HepG2 (cell line): ENCODE measurements around the gene CLEC3B. TPM values are rescaled to one million over a fixed set of nuclear protein-coding genes. Genes with fewer than 3 reads are reported as not detected.

Source experiments
- ATAC-seq: fragments of 200-7000 bp; cut with Tn5 transposase; 3 replicates; pipeline ENCODE4 v1.9.1; 2020; ENCODE audit warnings: mild to moderate bottlenecking, moderate library complexity
- BruUV-seq: library from RNA; stranded (reverse); fragments of 400-500 nt; replicated peaks from 2 replicates; lab custom pipeline; 2021; lab: Mats Ljungman, UMichigan
- CTCF ChIA-PET: fragments of 300-600 bp; formaldehyde crosslinking; extraction: SDS; loops from one replicate; lab custom pipeline; 2021; ENCODE audit warnings: low total read pairs, inconsistent platforms, low intra/inter-chr PET ratio; lab: Yijun Ruan, JAX
- POLR2A ChIA-PET: fragments of 350-600 bp; sonication (Branson Sonifier 250); formaldehyde crosslinking; loops from one replicate; lab custom pipeline; 2020; ENCODE audit warnings: antibody characterized with exemption, inconsistent platforms; lab: Yijun Ruan, JAX
- DNase-seq: peaks from one replicate; pipeline ENCODE4 v3.0.0-alpha.2; 2015; ENCODE audit warnings: low spot score
- FAIRE-seq: peaks from 3 replicates; lab custom pipeline; 2011; peaks lifted over from hg19 to GRCh38; lab: Jason Lieb, UNC
- H2AFZ ChIP-seq: one replicate; pipeline ENCODE4 v1.6.1; 2011; ENCODE audit warnings: low read length, inconsistent platforms
- H3K27ac ChIP-seq: fragments of 300-600 bp; 3 replicates; pipeline ENCODE4 v1.8.0; 2011; ENCODE audit warnings: mixed run types, mild to moderate bottlenecking, mixed read lengths, low read length, inconsistent platforms; ENCODE audit not compliant: insufficient read depth; ENCODE audit errors: extremely low read length
- H3K27me3 ChIP-seq, 2 experiments: fragments of 200-600 bp in 1 of 2; 2 replicates in 1 of 2; 3 replicates in 1 of 2; pipeline versions ENCODE4 v1.6.0 to v1.8.0; 2011; ENCODE audit warnings: low read length in 2 of 2, mild to moderate bottlenecking in 2 of 2, moderate library complexity in 2 of 2, inconsistent platforms in 1 of 2; ENCODE audit not compliant: insufficient read depth in 2 of 2, control insufficient read depth in 1 of 2
- H3K36me3 ChIP-seq, 2 experiments: fragments of 200-600 bp in 1 of 2; replicated peaks in 1 of 2; 2 replicates in 1 of 2; 3 replicates in 1 of 2; pipeline versions ENCODE4 v1.5.1 to v1.8.0; 2011; ENCODE audit warnings: low read length in 2 of 2, inconsistent platforms in 1 of 2; ENCODE audit not compliant: insufficient read depth in 2 of 2, control insufficient read depth in 1 of 2
- H3K4me1 ChIP-seq: 2 replicates; pipeline ENCODE4 v1.5.1; 2012; ENCODE audit warnings: low read length, inconsistent platforms; ENCODE audit not compliant: insufficient read depth
- H3K4me2 ChIP-seq: 2 replicates; pipeline ENCODE4 v1.6.0; 2011; ENCODE audit warnings: low read depth, low read length, inconsistent platforms
- H3K4me3 ChIP-seq, 3 experiments: fragments of 200-600 bp in 1 of 3; sonication (generic), shearing (Covaris generic) in 1 of 3; replicated peaks in 1 of 3; 2 replicates each; pipeline ENCODE4 v1.5.1; 2011 to 2016; ENCODE audit warnings: low read length in 3 of 3, inconsistent platforms in 2 of 3, low read depth in 2 of 3, mild to moderate bottlenecking in 2 of 3, control low read depth in 1 of 3, mixed read lengths in 1 of 3; ENCODE audit not compliant: insufficient read depth in 1 of 3
- H3K79me2 ChIP-seq: one replicate; pipeline ENCODE4 v1.6.1; 2011; ENCODE audit warnings: low read length, inconsistent platforms; ENCODE audit not compliant: insufficient read depth
- H3K9ac ChIP-seq: 2 replicates; pipeline ENCODE4 v1.6.0; 2011; ENCODE audit warnings: mild to moderate bottlenecking, low read depth, low read length, inconsistent platforms; ENCODE audit not compliant: insufficient read depth
- H3K9me3 ChIP-seq: 2 replicates; pipeline ENCODE4 v1.5.1; 2012; ENCODE audit warnings: mild to moderate bottlenecking, low read length
- H4K20me1 ChIP-seq: 2 replicates; pipeline ENCODE4 v1.6.0; 2011; ENCODE audit warnings: inconsistent platforms, mild to moderate bottlenecking, low read length, moderate library complexity; ENCODE audit not compliant: insufficient read depth
- JUN ChIP-seq: sonication (generic); formaldehyde crosslinking; IDR thresholded peaks from 2 replicates; pipeline ENCODE4 v1.4.0; 2020; ENCODE audit warnings: mild to moderate bottlenecking, missing genetic modification reagents
- KAT2B ChIP-seq: fragments of 150-350 bp; IDR thresholded peaks from 2 replicates; pipeline ENCODE4 v1.6.1; 2014; ENCODE audit warnings: low read depth, low read length, borderline replicate concordance
- KMT2A ChIP-seq: sonication (generic); formaldehyde crosslinking; IDR thresholded peaks from 2 replicates; pipeline ENCODE4 v1.4.0; 2020; ENCODE audit warnings: missing genetic modification reagents
- MEF2D ChIP-seq: sonication (generic); formaldehyde crosslinking; IDR thresholded peaks from 2 replicates; pipeline ENCODE4 v1.5.1; 2020; ENCODE audit warnings: mild to moderate bottlenecking, missing genetic modification reagents
- MIER3 ChIP-seq: IDR thresholded peaks from 2 replicates; pipeline ENCODE4 v1.6.1; 2016; ENCODE audit warnings: missing compliant biosample characterization, borderline replicate concordance
- PCBP1 ChIP-seq: fragments of 200-400 bp; formaldehyde crosslinking; IDR thresholded peaks from 2 replicates; pipeline ENCODE4 v1.6.1; 2017; ENCODE audit warnings: mild to moderate bottlenecking, low read depth, low read length, borderline replicate concordance
- RAD51 ChIP-seq: fragments of 450-650 bp; IDR thresholded peaks from 2 replicates; pipeline ENCODE4 v1.6.1; 2016; ENCODE audit warnings: borderline replicate concordance
- SMAD1 ChIP-seq: sonication (generic); formaldehyde crosslinking; IDR thresholded peaks from 2 replicates; pipeline ENCODE4 v1.4.0; 2020; ENCODE audit warnings: missing genetic modification reagents, low read depth, mild to moderate bottlenecking, borderline replicate concordance
- SOX6 ChIP-seq, 2 experiments: fragments of 450-650 bp in 1 of 2; sonication (generic) in 1 of 2; formaldehyde crosslinking in 1 of 2; IDR thresholded peaks; 2 replicates each; pipeline versions ENCODE4 v1.4.0 to v1.6.1; 2017 to 2020; ENCODE audit warnings: antibody characterized with exemption in 1 of 2, mild to moderate bottlenecking in 1 of 2, missing genetic modification reagents in 1 of 2
- WIZ ChIP-seq: sonication (generic); formaldehyde crosslinking; IDR thresholded peaks from 2 replicates; pipeline ENCODE4 v1.5.1; 2020; ENCODE audit warnings: mild to moderate bottlenecking, missing genetic modification reagents
- ZFP90 ChIP-seq: sonication (generic); formaldehyde crosslinking; IDR thresholded peaks from 2 replicates; pipeline ENCODE4 v1.8.0; 2022; ENCODE audit warnings: missing genetic modification reagents, mild to moderate bottlenecking, inconsistent platforms, borderline replicate concordance
- ZMYM3 ChIP-seq: sonication (generic); formaldehyde crosslinking; IDR thresholded peaks from 2 replicates; pipeline ENCODE4 v1.5.1; 2020; ENCODE audit warnings: mild to moderate bottlenecking, missing genetic modification reagents
- ZNF224 ChIP-seq: sonication (generic); formaldehyde crosslinking; IDR thresholded peaks from 2 replicates; pipeline ENCODE4 v1.5.0; 2020; ENCODE audit warnings: mild to moderate bottlenecking, missing genetic modification reagents
- ZNF496 ChIP-seq: sonication (generic); formaldehyde crosslinking; IDR thresholded peaks from 2 replicates; pipeline ENCODE4 v1.8.1; 2023; ENCODE audit warnings: mild to moderate bottlenecking, moderate library complexity, missing genetic modification reagents; ENCODE audit not compliant: insufficient replicate concordance
- ZNF563 ChIP-seq: sonication (generic); formaldehyde crosslinking; IDR thresholded peaks from 2 replicates; pipeline ENCODE4 v1.8.0; 2022; ENCODE audit warnings: mild to moderate bottlenecking, moderate library complexity, missing genetic modification reagents
- ZNF644 ChIP-seq: IDR thresholded peaks from 2 replicates; pipeline ENCODE4 v1.6.1; 2016; ENCODE audit warnings: low read depth
- ZNF737 ChIP-seq: sonication (generic); formaldehyde crosslinking; IDR thresholded peaks from 2 replicates; pipeline ENCODE4 v1.5.0; 2020; ENCODE audit warnings: missing genetic modification reagents, mild to moderate bottlenecking, borderline replicate concordance
- WGBS: methylation state at CpG from one replicate; pipeline ENCODE4 v1.1.6; 2017; ENCODE audit warnings: low lambda C conversion rate; 5-methylcytosine and 5-hydroxymethylcytosine counted together
- in situ Hi-C: cut with HindIII; loops from 2 replicates; pipeline ENCODE4 v1.10.0; 2017; ENCODE audit warnings: low pct_unique_long_range_greater_than_20kb; ENCODE audit not compliant: extremely low pct_ligation_motif_present
- intact Hi-C: fragments of 100-400 bp; cut with micrococcal nuclease; formaldehyde crosslinking; loops from one replicate; pipeline ENCODE4 v1.10.0; 2022; ENCODE audit not compliant: unreplicated experiment
- polyA plus RNA-seq, 8 experiments: library from polyadenylated mRNA; depleted of rRNA in 3 of 8; stranded (reverse) in 7 of 8; unstranded in 1 of 8; fragments of >200 nt; fragmentation: Illumina TruSeq in 4 of 8; extraction: Trizol in 4 of 8; gene quantifications; 2 replicates each; pipeline versions ENCODE4 v1.2.1 to v1.2.3, GENCODE V29; 2011 to 2016; ENCODE audit warnings: low read depth in 4 of 8, missing spikeins in 1 of 8, mixed read lengths in 1 of 8; ENCODE audit not compliant: insufficient read depth in 1 of 8
- total RNA-seq, 5 experiments: library from RNA; depleted of rRNA; stranded (reverse); fragments of >200 nt; fragmentation: Illumina TruSeq; extraction: Trizol; gene quantifications; 2 replicates each; pipeline ENCODE4 v1.2.3, GENCODE V29; 2016; ENCODE audit warnings: low read depth in 1 of 5
- TF ChIP-seq, protein P1 (sequence below): sonication (generic); formaldehyde crosslinking; IDR thresholded peaks from 2 replicates; pipeline ENCODE4 v1.4.0; 2020; ENCODE audit warnings: missing genetic modification reagents, borderline replicate concordance
- TF ChIP-seq, protein P2 (sequence below): sonication (generic); formaldehyde crosslinking; IDR thresholded peaks from 2 replicates; pipeline ENCODE4 v1.4.0; 2020; ENCODE audit warnings: missing genetic modification reagents
- TF ChIP-seq, protein P3 (sequence below): IDR thresholded peaks from 2 replicates; pipeline ENCODE4 v1.6.1; 2016; ENCODE audit warnings: mild to moderate bottlenecking, missing biosample characterization, missing genetic modification reagents

CLEC3B gene
- total and polyA plus RNA-seq, 2 of the 13 experiments (the other 11 are each of a cell fraction or from before 2014, with no cell fraction given) = 0.07 TPM; not detected in 1

DNA sequence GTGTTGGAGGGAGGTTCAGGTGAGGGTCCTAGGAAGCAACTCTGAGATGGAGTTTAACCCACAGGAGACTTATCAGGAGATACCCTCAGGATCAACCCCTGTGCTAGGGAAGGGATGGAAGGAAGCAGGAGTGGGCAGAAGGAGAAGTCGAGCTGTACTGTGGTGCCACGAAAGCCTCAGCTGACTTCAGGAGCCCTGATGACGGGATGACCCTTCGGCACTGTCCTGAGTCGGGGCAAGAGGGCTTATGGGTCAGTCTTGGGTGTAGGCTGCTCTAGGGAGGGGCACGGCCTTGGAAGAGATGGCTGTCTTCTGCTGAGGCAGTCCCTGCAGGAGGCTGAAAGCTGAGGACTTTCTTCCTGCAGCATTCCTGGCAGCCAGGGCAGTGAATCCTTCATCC, 7.7 kb downstream of the CLEC3B start:
- Histone ChIP-seq H3K27ac (no peak overlapping the region), H3K27me3 (peaks cover 0 to 28% of the 10 kb centered on the region in 2 experiments; a peak in 3 of 5 replicates), H3K36me3 (no peaks in the 10 kb centered on the region), H3K79me2 (no peaks in the 10 kb centered on the region), H3K9ac (no peak overlapping the region), H3K4me2 (no peak overlapping the region), H3K9me3 (no peaks in the 10 kb centered on the region), H4K20me1 (no peaks in the 10 kb centered on the region), H3K4me3 (no peak overlapping the region), H3K4me1 (no peaks in the 10 kb centered on the region), H2AFZ (no peak overlapping the region)
- no CpG with 5 or more reads among the region's 6 CpGs for WGBS
- ATAC-seq = no peak
- TF ChIP-seq MIER3 (CRISPR knock-in tag) = no peak
- TF ChIP-seq RAD51 = no peak
- no peak for TF ChIP-seq SMAD1 (CRISPR knock-in tag)
- TF ChIP-seq MEF2D = no peak
- TF ChIP-seq ZNF563 (CRISPR knock-in tag) = no peak
- TF ChIP-seq ZNF737 = no peak
- TF ChIP-seq ZNF644 = no peak
- TF ChIP-seq ZMYM3 (CRISPR knock-in tag) = no peak
- TF ChIP-seq PCBP1 = no peak
- no peak for TF ChIP-seq ZNF224 (CRISPR knock-in tag)
- TF ChIP-seq, protein P1, sequence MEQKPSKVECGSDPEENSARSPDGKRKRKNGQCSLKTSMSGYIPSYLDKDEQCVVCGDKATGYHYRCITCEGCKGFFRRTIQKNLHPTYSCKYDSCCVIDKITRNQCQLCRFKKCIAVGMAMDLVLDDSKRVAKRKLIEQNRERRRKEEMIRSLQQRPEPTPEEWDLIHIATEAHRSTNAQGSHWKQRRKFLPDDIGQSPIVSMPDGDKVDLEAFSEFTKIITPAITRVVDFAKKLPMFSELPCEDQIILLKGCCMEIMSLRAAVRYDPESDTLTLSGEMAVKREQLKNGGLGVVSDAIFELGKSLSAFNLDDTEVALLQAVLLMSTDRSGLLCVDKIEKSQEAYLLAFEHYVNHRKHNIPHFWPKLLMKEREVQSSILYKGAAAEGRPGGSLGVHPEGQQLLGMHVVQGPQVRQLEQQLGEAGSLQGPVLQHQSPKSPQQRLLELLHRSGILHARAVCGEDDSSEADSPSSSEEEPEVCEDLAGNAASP (CRISPR knock-in tag) = no peak
- no peak for TF ChIP-seq KMT2A (CRISPR knock-in tag)
- TF ChIP-seq ZNF496 = no peak
- TF ChIP-seq ZFP90 = no peak
- no peak for TF ChIP-seq SOX6 (IDR thresholded peaks at IDR 0.05)
- no peak for TF ChIP-seq SOX6 (CRISPR knock-in tag; IDR thresholded peaks at IDR 0.05)
- TF ChIP-seq, protein P2, sequence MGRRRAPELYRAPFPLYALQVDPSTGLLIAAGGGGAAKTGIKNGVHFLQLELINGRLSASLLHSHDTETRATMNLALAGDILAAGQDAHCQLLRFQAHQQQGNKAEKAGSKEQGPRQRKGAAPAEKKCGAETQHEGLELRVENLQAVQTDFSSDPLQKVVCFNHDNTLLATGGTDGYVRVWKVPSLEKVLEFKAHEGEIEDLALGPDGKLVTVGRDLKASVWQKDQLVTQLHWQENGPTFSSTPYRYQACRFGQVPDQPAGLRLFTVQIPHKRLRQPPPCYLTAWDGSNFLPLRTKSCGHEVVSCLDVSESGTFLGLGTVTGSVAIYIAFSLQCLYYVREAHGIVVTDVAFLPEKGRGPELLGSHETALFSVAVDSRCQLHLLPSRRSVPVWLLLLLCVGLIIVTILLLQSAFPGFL = no peak
- TF ChIP-seq JUN (CRISPR knock-in tag) = no peak
- TF ChIP-seq WIZ (CRISPR knock-in tag) = no peak
- TF ChIP-seq, protein P3, sequence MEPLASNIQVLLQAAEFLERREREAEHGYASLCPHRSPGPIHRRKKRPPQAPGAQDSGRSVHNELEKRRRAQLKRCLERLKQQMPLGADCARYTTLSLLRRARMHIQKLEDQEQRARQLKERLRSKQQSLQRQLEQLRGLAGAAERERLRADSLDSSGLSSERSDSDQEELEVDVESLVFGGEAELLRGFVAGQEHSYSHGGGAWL = no peak
- TF ChIP-seq KAT2B = no peak
- intact Hi-C loops (no loop called here), in situ Hi-C loops (loop anchor here (25.0 kb wide), 1 partner anchor 454 kb away; no protein-coding TSS in a partner anchor)
- DNase-seq = no peak
- ChIA-PET CTCF (no interaction called here), POLR2A (no interaction called here)
- no TSS peak for BruUV-seq
- no peak for FAIRE-seq
